HepG2 (cell line): Measurements from ENCODE around the gene BRI3BP. TPM values are rescaled to one million over a fixed set of nuclear protein-coding genes. Genes with fewer than 3 reads are reported as not detected.

Source experiments
- CC2D1A ChIP-seq: sonication (generic); formaldehyde crosslinking; IDR thresholded peaks from 2 replicates; pipeline ENCODE4 v1.8.1; 2023; ENCODE audit warnings: mild to moderate bottlenecking, missing genetic modification reagents
- MBD4 ChIP-seq: IDR thresholded peaks from 2 replicates; pipeline ENCODE4 v1.6.1; 2012; ENCODE audit warnings: low read length, inconsistent platforms, borderline replicate concordance
- NFE2 ChIP-seq: sonication (generic); formaldehyde crosslinking; IDR thresholded peaks from 2 replicates; pipeline ENCODE4 v1.4.0; 2020; ENCODE audit warnings: missing genetic modification reagents
- PRPF4 ChIP-seq: fragments of 200-400 bp; formaldehyde crosslinking; IDR thresholded peaks from 2 replicates; pipeline ENCODE4 v1.6.1; 2016; ENCODE audit warnings: low read length, low read depth; ENCODE audit not compliant: poor library complexity, severe bottlenecking
- SAFB2 ChIP-seq: sonication (generic); formaldehyde crosslinking; IDR thresholded peaks from 2 replicates; pipeline ENCODE4 v1.5.1; 2020; ENCODE audit warnings: missing genetic modification reagents, low read depth, mild to moderate bottlenecking, borderline replicate concordance
- ZNF33B ChIP-seq: sonication (generic); formaldehyde crosslinking; IDR thresholded peaks from 2 replicates; pipeline ENCODE4 v1.5.1; 2020; ENCODE audit warnings: mild to moderate bottlenecking, missing genetic modification reagents
- ZNF607 ChIP-seq: sonication (generic); formaldehyde crosslinking; IDR thresholded peaks from 2 replicates; pipeline ENCODE4 v1.5.1; 2020; ENCODE audit warnings: missing genetic modification reagents, mild to moderate bottlenecking, borderline replicate concordance
- ZNF629 ChIP-seq: sonication (generic); formaldehyde crosslinking; conservative IDR thresholded peaks from 2 replicates; pipeline ENCODE4 v1.5.0; 2020; ENCODE audit warnings: missing genetic modification reagents
- polyA plus RNA-seq, 8 experiments: library from polyadenylated mRNA; depleted of rRNA in 3 of 8; stranded (reverse) in 7 of 8; unstranded in 1 of 8; fragments of >200 nt; fragmentation: Illumina TruSeq in 4 of 8; extraction: Trizol in 4 of 8; gene quantifications; 2 replicates each; pipeline versions ENCODE4 v1.2.1 to v1.2.3, GENCODE V29; 2011 to 2016; ENCODE audit warnings: low read depth in 4 of 8, missing spikeins in 1 of 8, mixed read lengths in 1 of 8; ENCODE audit not compliant: insufficient read depth in 1 of 8
- total RNA-seq, 5 experiments: library from RNA; depleted of rRNA; stranded (reverse); fragments of >200 nt; fragmentation: Illumina TruSeq; extraction: Trizol; gene quantifications; 2 replicates each; pipeline ENCODE4 v1.2.3, GENCODE V29; 2016; ENCODE audit warnings: low read depth in 1 of 5
- TF ChIP-seq, protein P1 (sequence below): sonication (generic); formaldehyde crosslinking; IDR thresholded peaks from 2 replicates; pipeline ENCODE4 v1.4.0; 2020; ENCODE audit warnings: mild to moderate bottlenecking, missing genetic modification reagents
- TF ChIP-seq, protein P2 (sequence below): sonication (generic); formaldehyde crosslinking; IDR thresholded peaks from 2 replicates; pipeline ENCODE4 v1.4.0; 2020; ENCODE audit warnings: missing genetic modification reagents
- TF ChIP-seq, protein P3 (sequence below): sonication (generic); formaldehyde crosslinking; IDR thresholded peaks from 2 replicates; pipeline ENCODE4 v1.8.0; 2022; ENCODE audit warnings: missing genetic modification reagents, mild to moderate bottlenecking, borderline replicate concordance
- TF ChIP-seq, protein P4 (sequence below): sonication (generic); formaldehyde crosslinking; IDR thresholded peaks from 2 replicates; pipeline ENCODE4 v1.5.1; 2020; ENCODE audit warnings: mild to moderate bottlenecking, missing genetic modification reagents, borderline replicate concordance
- TF ChIP-seq, protein P5 (sequence below): sonication (generic); formaldehyde crosslinking; IDR thresholded peaks from 2 replicates; pipeline ENCODE4 v1.4.0; 2020; ENCODE audit warnings: low read depth, missing genetic modification reagents

The BRI3BP gene
- total and polyA plus RNA-seq, 2 of the 13 experiments (the other 11 are each of a cell fraction or from before 2014, with no cell fraction given) = 7.5 to 21.1 TPM

DNA sequence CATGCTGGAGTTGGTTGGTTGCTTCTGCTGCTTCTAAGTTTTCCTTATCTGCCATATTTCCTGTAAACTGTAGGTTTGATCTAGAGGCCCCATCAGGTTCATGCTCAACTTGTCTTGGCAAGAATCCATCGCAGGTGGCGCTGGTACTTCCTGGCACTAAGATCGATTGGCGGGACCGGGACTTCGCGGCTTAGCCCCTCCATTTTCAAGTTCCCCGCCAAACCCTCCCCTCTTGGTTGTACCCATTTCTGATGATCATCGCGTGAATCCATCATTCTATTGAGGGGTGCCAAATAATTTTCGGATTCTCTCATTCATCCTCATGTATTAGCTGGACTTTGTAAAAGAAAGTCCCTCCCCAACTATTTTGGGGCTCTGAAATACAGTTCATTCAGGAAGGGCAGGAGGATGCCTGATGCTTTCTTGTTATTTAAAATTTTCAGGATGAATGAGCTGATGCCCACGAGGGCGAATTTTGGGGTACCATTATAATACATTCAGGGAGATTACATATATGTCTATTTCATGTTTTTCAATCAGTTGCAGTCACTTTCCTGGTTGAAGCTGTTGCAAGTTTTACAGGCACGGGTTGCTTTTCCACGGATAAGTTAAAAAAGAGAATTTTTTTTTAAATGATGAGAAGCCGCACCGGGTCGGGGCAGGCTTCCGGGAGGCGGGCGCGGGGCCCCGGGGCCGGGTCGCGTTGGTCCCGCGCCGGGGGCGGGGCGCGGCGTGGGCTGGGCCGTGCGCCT lies 395 bp upstream of the BRI3BP start (continued):
- TF ChIP-seq, protein P1, sequence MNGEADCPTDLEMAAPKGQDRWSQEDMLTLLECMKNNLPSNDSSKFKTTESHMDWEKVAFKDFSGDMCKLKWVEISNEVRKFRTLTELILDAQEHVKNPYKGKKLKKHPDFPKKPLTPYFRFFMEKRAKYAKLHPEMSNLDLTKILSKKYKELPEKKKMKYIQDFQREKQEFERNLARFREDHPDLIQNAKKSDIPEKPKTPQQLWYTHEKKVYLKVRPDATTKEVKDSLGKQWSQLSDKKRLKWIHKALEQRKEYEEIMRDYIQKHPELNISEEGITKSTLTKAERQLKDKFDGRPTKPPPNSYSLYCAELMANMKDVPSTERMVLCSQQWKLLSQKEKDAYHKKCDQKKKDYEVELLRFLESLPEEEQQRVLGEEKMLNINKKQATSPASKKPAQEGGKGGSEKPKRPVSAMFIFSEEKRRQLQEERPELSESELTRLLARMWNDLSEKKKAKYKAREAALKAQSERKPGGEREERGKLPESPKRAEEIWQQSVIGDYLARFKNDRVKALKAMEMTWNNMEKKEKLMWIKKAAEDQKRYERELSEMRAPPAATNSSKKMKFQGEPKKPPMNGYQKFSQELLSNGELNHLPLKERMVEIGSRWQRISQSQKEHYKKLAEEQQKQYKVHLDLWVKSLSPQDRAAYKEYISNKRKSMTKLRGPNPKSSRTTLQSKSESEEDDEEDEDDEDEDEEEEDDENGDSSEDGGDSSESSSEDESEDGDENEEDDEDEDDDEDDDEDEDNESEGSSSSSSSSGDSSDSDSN (CRISPR knock-in tag) = no peak
- TF ChIP-seq MBD4 (no peak), NFE2 (no peak), CC2D1A (CRISPR knock-in tag) (no peak), ZNF33B (CRISPR knock-in tag) (no peak), ZNF629 (CRISPR knock-in tag) (peak; percentile 61), SAFB2 (CRISPR knock-in tag) (no peak), ZNF607 (CRISPR knock-in tag) (no peak), PRPF4 (no peak)
- TF ChIP-seq, protein P2, sequence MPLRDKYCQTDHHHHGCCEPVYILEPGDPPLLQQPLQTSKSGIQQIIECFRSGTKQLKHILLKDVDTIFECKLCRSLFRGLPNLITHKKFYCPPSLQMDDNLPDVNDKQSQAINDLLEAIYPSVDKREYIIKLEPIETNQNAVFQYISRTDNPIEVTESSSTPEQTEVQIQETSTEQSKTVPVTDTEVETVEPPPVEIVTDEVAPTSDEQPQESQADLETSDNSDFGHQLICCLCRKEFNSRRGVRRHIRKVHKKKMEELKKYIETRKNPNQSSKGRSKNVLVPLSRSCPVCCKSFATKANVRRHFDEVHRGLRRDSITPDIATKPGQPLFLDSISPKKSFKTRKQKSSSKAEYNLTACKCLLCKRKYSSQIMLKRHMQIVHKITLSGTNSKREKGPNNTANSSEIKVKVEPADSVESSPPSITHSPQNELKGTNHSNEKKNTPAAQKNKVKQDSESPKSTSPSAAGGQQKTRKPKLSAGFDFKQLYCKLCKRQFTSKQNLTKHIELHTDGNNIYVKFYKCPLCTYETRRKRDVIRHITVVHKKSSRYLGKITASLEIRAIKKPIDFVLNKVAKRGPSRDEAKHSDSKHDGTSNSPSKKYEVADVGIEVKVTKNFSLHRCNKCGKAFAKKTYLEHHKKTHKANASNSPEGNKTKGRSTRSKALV (CRISPR knock-in tag) = peak; percentile 60
- TF ChIP-seq, protein P3, sequence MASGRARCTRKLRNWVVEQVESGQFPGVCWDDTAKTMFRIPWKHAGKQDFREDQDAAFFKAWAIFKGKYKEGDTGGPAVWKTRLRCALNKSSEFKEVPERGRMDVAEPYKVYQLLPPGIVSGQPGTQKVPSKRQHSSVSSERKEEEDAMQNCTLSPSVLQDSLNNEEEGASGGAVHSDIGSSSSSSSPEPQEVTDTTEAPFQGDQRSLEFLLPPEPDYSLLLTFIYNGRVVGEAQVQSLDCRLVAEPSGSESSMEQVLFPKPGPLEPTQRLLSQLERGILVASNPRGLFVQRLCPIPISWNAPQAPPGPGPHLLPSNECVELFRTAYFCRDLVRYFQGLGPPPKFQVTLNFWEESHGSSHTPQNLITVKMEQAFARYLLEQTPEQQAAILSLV = no peak
- TF ChIP-seq, protein P4, sequence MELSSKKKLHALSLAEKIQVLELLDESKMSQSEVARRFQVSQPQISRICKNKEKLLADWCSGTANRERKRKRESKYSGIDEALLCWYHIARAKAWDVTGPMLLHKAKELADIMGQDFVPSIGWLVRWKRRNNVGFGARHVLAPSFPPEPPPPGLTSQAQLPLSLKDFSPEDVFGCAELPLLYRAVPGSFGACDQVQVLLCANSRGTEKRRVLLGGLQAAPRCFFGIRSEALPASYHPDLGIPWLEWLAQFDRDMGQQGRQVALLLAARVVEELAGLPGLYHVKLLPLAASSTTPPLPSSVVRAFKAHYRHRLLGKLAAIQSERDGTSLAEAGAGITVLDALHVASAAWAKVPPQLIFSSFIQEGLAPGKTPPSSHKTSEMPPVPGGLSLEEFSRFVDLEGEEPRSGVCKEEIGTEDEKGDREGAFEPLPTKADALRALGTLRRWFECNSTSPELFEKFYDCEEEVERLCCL (CRISPR knock-in tag) = no peak
- TF ChIP-seq, protein P5, sequence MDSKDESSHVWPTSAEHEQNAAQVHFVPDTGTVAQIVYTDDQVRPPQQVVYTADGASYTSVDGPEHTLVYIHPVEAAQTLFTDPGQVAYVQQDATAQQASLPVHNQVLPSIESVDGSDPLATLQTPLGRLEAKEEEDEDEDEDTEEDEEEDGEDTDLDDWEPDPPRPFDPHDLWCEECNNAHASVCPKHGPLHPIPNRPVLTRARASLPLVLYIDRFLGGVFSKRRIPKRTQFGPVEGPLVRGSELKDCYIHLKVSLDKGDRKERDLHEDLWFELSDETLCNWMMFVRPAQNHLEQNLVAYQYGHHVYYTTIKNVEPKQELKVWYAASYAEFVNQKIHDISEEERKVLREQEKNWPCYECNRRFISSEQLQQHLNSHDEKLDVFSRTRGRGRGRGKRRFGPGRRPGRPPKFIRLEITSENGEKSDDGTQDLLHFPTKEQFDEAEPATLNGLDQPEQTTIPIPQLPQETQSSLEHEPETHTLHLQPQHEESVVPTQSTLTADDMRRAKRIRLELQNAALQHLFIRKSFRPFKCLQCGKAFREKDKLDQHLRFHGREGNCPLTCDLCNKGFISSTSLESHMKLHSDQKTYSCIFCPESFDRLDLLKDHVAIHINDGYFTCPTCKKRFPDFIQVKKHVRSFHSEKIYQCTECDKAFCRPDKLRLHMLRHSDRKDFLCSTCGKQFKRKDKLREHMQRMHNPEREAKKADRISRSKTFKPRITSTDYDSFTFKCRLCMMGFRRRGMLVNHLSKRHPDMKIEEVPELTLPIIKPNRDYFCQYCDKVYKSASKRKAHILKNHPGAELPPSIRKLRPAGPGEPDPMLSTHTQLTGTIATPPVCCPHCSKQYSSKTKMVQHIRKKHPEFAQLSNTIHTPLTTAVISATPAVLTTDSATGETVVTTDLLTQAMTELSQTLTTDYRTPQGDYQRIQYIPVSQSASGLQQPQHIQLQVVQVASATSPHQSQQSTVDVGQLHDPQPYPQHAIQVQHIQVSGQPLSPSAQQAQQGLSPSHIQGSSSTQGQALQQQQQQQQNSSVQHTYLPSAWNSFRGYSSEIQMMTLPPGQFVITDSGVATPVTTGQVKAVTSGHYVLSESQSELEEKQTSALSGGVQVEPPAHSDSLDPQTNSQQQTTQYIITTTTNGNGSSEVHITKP = no peak
